Measurements from ENCODE around the gene PHLDB2. TPM values are rescaled to one million over a fixed set of nuclear protein-coding genes. Genes with fewer than 3 reads are reported as not detected.

PHLDB2 gene
- total RNA-seq, 1 experiment from 2014 or later = 143 TPM

DNA sequence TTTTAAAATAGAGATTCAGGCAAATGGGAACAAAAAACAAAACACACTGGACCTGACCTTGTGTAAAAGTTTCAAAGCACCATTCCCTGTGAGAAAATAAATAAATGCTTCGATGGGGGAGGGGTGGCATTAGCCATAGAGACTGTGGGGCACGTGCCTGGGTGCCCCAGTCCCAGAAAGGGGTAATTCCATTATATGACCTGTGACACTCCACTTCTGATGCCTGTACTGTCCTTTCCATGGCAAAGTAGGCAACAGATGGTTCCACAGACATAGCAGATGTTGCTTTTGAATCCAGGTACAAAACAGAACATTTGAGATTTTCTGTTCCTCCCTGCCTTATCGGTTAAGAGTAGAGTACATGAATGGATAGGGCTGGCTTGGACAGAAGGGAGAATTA, 3.9 kb downstream of the PHLDB2 start:
- Histone ChIP-seq H3K4me3 (replicated peaks in 1 of 2; ENCODE audit: low read depth in 1 of 2, low read length in 2 of 2) (peak overlapping the region in 1 of 2 experiments; percentile 6; a peak in 2 of 4 replicates), H3K27ac (ENCODE audit: low read depth, low read length) (peak overlapping the region; percentile 96)

DNA sequence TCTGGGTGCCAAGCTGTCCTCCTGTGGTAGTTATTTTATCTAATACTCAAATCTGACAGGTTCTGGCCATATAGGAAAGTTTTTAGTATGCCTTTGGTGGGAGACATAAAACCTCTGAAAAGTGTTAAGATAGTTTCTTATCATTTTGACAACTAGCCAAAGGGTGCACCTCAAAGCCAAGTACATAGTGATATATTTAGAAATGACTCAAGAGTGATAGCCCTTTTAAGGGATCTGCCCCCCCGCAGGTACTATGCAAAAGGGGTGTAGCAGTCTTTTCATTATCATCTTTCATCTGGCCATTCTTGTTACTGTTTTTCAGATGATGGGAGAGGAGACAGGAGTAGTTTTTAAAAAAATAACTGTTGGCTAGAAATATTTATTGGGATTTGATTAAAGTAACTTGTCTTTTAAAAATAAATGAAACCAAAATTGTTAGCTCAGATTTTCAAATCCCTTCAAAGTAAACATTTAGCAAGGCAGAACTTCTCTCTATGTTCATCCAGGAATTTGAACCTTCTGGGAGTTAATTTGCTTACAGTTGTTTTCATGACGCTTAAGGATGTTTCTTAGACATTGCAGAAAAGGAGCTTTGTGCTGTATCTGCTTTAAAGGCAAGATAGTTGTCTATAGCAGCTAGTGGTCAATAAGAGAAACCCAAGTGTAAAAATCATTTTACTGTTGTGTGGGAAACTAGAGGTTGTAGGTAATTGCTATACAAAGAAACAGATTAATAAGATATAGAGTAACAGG, 5.1 kb downstream of the PHLDB2 start:
- H3K4me1 ChIP-seq (ENCODE audit: control insufficient read depth in 1 of 2, insufficient read depth in 2 of 2, low read length in 2 of 2) = peaks cover 57 to 80% of the 10 kb centered on the region in 2 experiments
- POLR2A ChIA-PET = interaction anchor here (2.5 kb wide), 1 partner anchor 11 kb away, joined by 8 read pairs; no protein-coding TSS in a partner anchor
- TF ChIP-seq CBX3 (IDR thresholded peaks at IDR 0.05; ENCODE audit: low read depth) (no peak), SRF (IDR thresholded peaks at IDR 0.05; ENCODE audit: low read depth) (peak; percentile 55; the same call in 1 of the 2 replicates), EZH2phosphoT487 (IDR thresholded peaks at IDR 0.05; ENCODE audit: borderline replicate concordance) (no peak), POLR2AphosphoS5 (IDR thresholded peaks at IDR 0.05; ENCODE audit: low read depth, low read length) (peak; percentile 19; the same call in 1 of the 2 replicates), TCF7L2 (IDR thresholded peaks at IDR 0.05; ENCODE audit: borderline replicate concordance, extremely low read depth, insufficient read depth, insufficient read length) (peak; percentile 24), JUND (IDR thresholded peaks at IDR 0.05) (peak; percentile 28; the same call in 1 of the 2 replicates), SP1 (IDR thresholded peaks at IDR 0.05; ENCODE audit: low read depth) (0 out of 2 replicates have a peak, but pooled peaks have one; percentile 1), FOSL1 (IDR thresholded peaks at IDR 0.05; ENCODE audit: low read depth) (0 out of 2 replicates have a peak, but pooled peaks have one; percentile 10), RAD21 (IDR thresholded peaks at IDR 0.05; ENCODE audit: low read depth) (no peak)
- TF ChIP-seq, protein P1, sequence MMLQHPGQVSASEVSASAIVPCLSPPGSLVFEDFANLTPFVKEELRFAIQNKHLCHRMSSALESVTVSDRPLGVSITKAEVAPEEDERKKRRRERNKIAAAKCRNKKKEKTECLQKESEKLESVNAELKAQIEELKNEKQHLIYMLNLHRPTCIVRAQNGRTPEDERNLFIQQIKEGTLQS (IDR thresholded peaks at IDR 0.05) = no peak
- TF ChIP-seq, protein P2, sequence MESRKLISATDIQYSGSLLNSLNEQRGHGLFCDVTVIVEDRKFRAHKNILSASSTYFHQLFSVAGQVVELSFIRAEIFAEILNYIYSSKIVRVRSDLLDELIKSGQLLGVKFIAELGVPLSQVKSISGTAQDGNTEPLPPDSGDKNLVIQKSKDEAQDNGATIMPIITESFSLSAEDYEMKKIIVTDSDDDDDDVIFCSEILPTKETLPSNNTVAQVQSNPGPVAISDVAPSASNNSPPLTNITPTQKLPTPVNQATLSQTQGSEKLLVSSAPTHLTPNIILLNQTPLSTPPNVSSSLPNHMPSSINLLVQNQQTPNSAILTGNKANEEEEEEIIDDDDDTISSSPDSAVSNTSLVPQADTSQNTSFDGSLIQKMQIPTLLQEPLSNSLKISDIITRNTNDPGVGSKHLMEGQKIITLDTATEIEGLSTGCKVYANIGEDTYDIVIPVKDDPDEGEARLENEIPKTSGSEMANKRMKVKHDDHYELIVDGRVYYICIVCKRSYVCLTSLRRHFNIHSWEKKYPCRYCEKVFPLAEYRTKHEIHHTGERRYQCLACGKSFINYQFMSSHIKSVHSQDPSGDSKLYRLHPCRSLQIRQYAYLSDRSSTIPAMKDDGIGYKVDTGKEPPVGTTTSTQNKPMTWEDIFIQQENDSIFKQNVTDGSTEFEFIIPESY (IDR thresholded peaks at IDR 0.05; ENCODE audit: extremely low read depth, insufficient replicate concordance, low read length) = no peak
- H3K9me2 ChIP-seq (ENCODE audit: insufficient read depth) = no peaks in the 10 kb centered on the region
- H2AFZ ChIP-seq (ENCODE audit: low read depth, low read length, poor library complexity, severe bottlenecking) = no peak overlapping the region
- BruUV-seq (replicated peaks) = no TSS peak
- H3K4me3 ChIP-seq (replicated peaks in 1 of 2; ENCODE audit: low read depth in 1 of 2, low read length in 2 of 2) = peak overlapping the region in 1 of 2 experiments; percentile 6; a peak in 1 of 4 replicates
- no peak for ATAC-seq
- H3K27me3 ChIP-seq (ENCODE audit: insufficient read depth, low read length) = no peaks in the 10 kb centered on the region
- peak overlapping the region; percentile 96; the same call in 1 of the 2 replicates for H3K27ac ChIP-seq (ENCODE audit: low read depth, low read length)
- RAD21 ChIA-PET (ENCODE audit: low non-redundant PET in 1 of 2, low total read pairs in 2 of 2, uncharacterized antibody in 2 of 2, unreplicated experiment in 2 of 2) = no interaction called here
- intact Hi-C loops (cut with micrococcal nuclease) = loop anchor here (5.0 kb wide), 1 partner anchor 127 kb away; no protein-coding TSS in a partner anchor
- H3K9ac ChIP-seq (ENCODE audit: low read length) = peak overlapping the region; percentile 81
- H4K20me1 ChIP-seq (ENCODE audit: insufficient read depth) = no peaks in the 10 kb centered on the region
- no peak for DNase-seq (ENCODE audit: low read depth, low spot score)
- H3K4me2 ChIP-seq (ENCODE audit: low read length) = peak overlapping the region; percentile 85
- H3K79me2 ChIP-seq (ENCODE audit: insufficient read depth, low read length) = peaks cover 98% of the 10 kb centered on the region
- no peaks in the 10 kb centered on the region; a peak in 1 of 4 replicates for H3K36me3 ChIP-seq (ENCODE audit: control insufficient read depth in 1 of 2, insufficient read depth in 2 of 2, low read length in 2 of 2)
- H3K9me3 ChIP-seq (ENCODE audit: control insufficient read depth in 1 of 2, insufficient read depth in 1 of 2, low read depth in 1 of 2, low read length in 2 of 2) = no peaks in the 10 kb centered on the region
- CTCF ChIA-PET = interaction anchor here (1.3 kb wide), 1 partner anchor 286 kb away, joined by 3 read pairs; no protein-coding TSS in a partner anchor

More for the DNA sequence above, 3.9 kb downstream of the PHLDB2 start:
- Histone ChIP-seq H3K79me2 (ENCODE audit: insufficient read depth, low read length) (peaks cover 95% of the 10 kb centered on the region), H4K20me1 (ENCODE audit: insufficient read depth) (no peaks in the 10 kb centered on the region), H3K9ac (ENCODE audit: low read length) (peak overlapping the region; percentile 81), H3K27me3 (ENCODE audit: insufficient read depth, low read length) (no peaks in the 10 kb centered on the region), H3K9me3 (ENCODE audit: control insufficient read depth in 1 of 2, insufficient read depth in 1 of 2, low read depth in 1 of 2, low read length in 2 of 2) (no peaks in the 10 kb centered on the region), H3K4me2 (ENCODE audit: low read length) (peak overlapping the region; percentile 85), H3K9me2 (ENCODE audit: insufficient read depth) (no peaks in the 10 kb centered on the region), H3K4me1 (ENCODE audit: control insufficient read depth in 1 of 2, insufficient read depth in 2 of 2, low read length in 2 of 2) (peaks cover 53 to 77% of the 10 kb centered on the region in 2 experiments), H3K36me3 (ENCODE audit: control insufficient read depth in 1 of 2, insufficient read depth in 2 of 2, low read length in 2 of 2) (no peaks in the 10 kb centered on the region; a peak in 1 of 4 replicates), H2AFZ (ENCODE audit: low read depth, low read length, poor library complexity, severe bottlenecking) (no peak overlapping the region)
- no TSS peak for BruUV-seq (replicated peaks)
- ChIA-PET CTCF (no interaction called here), POLR2A (interaction anchor here (2.5 kb wide), 1 partner anchor 12 kb away, joined by 8 read pairs; no protein-coding TSS in a partner anchor), RAD21 (ENCODE audit: low non-redundant PET in 1 of 2, low total read pairs in 2 of 2, uncharacterized antibody in 2 of 2, unreplicated experiment in 2 of 2) (no interaction called here)
- ATAC-seq = no peak
- no peak for DNase-seq (ENCODE audit: low read depth, low spot score)
- intact Hi-C loops (cut with micrococcal nuclease) = loop anchor here (5.0 kb wide), 1 partner anchor 126 kb away; no protein-coding TSS in a partner anchor
- TF ChIP-seq EZH2 (IDR thresholded peaks at IDR 0.05) (no peak), ELF1 (IDR thresholded peaks at IDR 0.05; ENCODE audit: borderline replicate concordance, low read depth) (no peak), POLR2A (IDR thresholded peaks at IDR 0.05; ENCODE audit: borderline replicate concordance, extremely low read depth, insufficient read depth, insufficient read length) (no peak)
